ENCODE results near the gene EIF4E1B. TPM values are rescaled to one million over a fixed set of nuclear protein-coding genes. Genes with fewer than 3 reads are reported as not detected.

EIF4E1B gene
- polyA plus RNA-seq, 1 donor from 2014 or later = 0.82 TPM

- H3F3A ChIP-seq (ENCODE audit: insufficient read depth, low read length, poor library complexity, severe bottlenecking) = no peaks in the 10 kb centered on the region
- no peak overlapping the region for H3K9ac ChIP-seq (ENCODE audit: low read length)
- no peaks in the 10 kb centered on the region for H3K9me2 ChIP-seq (ENCODE audit: insufficient read depth, low read length)
- H3K4me3 ChIP-seq (ENCODE audit: low read length) = no peak overlapping the region
- peaks cover 18% of the 10 kb centered on the region for H3K27me3 ChIP-seq (ENCODE audit: insufficient read depth, low read depth, low read length)
- TF ChIP-seq REST (IDR thresholded peaks at IDR 0.05; ENCODE audit: borderline replicate concordance) = peak; percentile 72
- TF ChIP-seq POLR2AphosphoS5 (IDR thresholded peaks at IDR 0.05) = no peak
- no peak for TF ChIP-seq EZH2 (IDR thresholded peaks at IDR 0.05; ENCODE audit: borderline replicate concordance, insufficient read depth, low read length, poor library complexity, severe bottlenecking)
- H3K79me2 ChIP-seq (replicated peaks; ENCODE audit: insufficient read depth, low read length) = peaks cover 25% of the 10 kb centered on the region
- H3K36me3 ChIP-seq (ENCODE audit: insufficient read depth, low read length) = no peaks in the 10 kb centered on the region
- H3K27ac ChIP-seq (ENCODE audit: low read length) = no peak overlapping the region
- H2AFZ ChIP-seq (ENCODE audit: low read depth, low read length) = no peak overlapping the region
- no peak overlapping the region for H3K4me2 ChIP-seq (ENCODE audit: low read length)
- no peaks in the 10 kb centered on the region for H4K20me1 ChIP-seq (ENCODE audit: insufficient read depth)
- no peaks in the 10 kb centered on the region for H3K9me3 ChIP-seq (ENCODE audit: low read length)
Observed at GRCh38 chr5:176611435-176611834, 19.0 kb upstream of the EIF4E1B start.

DNA sequence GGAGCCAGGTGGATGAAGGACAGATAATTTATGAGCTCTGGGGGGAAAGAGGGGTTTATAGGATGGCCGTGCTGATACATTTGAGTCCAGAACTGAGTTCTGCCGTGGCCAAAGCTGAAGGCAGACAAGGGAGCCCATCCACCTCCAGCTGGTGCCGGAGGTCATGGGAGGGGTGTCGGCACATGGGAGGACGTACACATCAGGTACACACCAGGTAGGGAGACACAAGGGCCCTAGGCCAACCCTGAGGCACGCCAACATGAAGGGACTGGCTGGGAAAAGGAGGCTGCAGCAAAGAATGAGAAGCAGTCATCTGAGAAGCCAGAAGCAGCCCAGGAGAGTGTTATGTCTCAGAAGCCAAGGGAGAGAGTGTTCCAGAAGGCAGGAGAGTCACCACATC, 18.5 kb upstream of the EIF4E1B start:
- Histone ChIP-seq H3K9me2 (ENCODE audit: insufficient read depth, low read length) (no peaks in the 10 kb centered on the region), H3K4me3 (ENCODE audit: low read length) (no peak overlapping the region), H3K36me3 (ENCODE audit: insufficient read depth, low read length) (no peaks in the 10 kb centered on the region), H2AFZ (ENCODE audit: low read depth, low read length) (no peak overlapping the region), H3K27ac (ENCODE audit: low read length) (no peak overlapping the region), H3K9me3 (ENCODE audit: low read length) (no peaks in the 10 kb centered on the region), H4K20me1 (ENCODE audit: insufficient read depth) (no peaks in the 10 kb centered on the region), H3K79me2 (replicated peaks; ENCODE audit: insufficient read depth, low read length) (peaks cover 21% of the 10 kb centered on the region), H3K4me2 (ENCODE audit: low read length) (no peak overlapping the region), H3F3A (ENCODE audit: insufficient read depth, low read length, poor library complexity, severe bottlenecking) (no peaks in the 10 kb centered on the region), H3K9ac (ENCODE audit: low read length) (no peak overlapping the region), H3K27me3 (ENCODE audit: insufficient read depth, low read depth, low read length) (peaks cover 18% of the 10 kb centered on the region)
- no peak for TF ChIP-seq POLR2AphosphoS5 (IDR thresholded peaks at IDR 0.05)

GRCh38 chr5:176612855-176613254, 17.6 kb upstream of the EIF4E1B start:
- Histone ChIP-seq H3K4me3 (ENCODE audit: low read length) (no peak overlapping the region), H3K36me3 (ENCODE audit: insufficient read depth, low read length) (no peaks in the 10 kb centered on the region), H2AFZ (ENCODE audit: low read depth, low read length) (no peak overlapping the region), H3F3A (ENCODE audit: insufficient read depth, low read length, poor library complexity, severe bottlenecking) (no peaks in the 10 kb centered on the region), H3K27me3 (ENCODE audit: insufficient read depth, low read depth, low read length) (peaks cover 18% of the 10 kb centered on the region), H3K9me3 (ENCODE audit: low read length) (no peaks in the 10 kb centered on the region), H3K9me2 (ENCODE audit: insufficient read depth, low read length) (no peaks in the 10 kb centered on the region), H4K20me1 (ENCODE audit: insufficient read depth) (no peaks in the 10 kb centered on the region), H3K9ac (ENCODE audit: low read length) (no peak overlapping the region), H3K79me2 (replicated peaks; ENCODE audit: insufficient read depth, low read length) (peaks cover 17% of the 10 kb centered on the region), H3K27ac (ENCODE audit: low read length) (no peak overlapping the region), H3K4me2 (ENCODE audit: low read length) (no peak overlapping the region)
- TF ChIP-seq SMC3 (conservative IDR thresholded peaks at IDR 0.05; ENCODE audit: poor library complexity) (no peak), EZH2 (IDR thresholded peaks at IDR 0.05; ENCODE audit: borderline replicate concordance, insufficient read depth, low read length, poor library complexity, severe bottlenecking) (no peak), RAD21 (conservative IDR thresholded peaks at IDR 0.05) (no peak), REST (IDR thresholded peaks at IDR 0.05; ENCODE audit: borderline replicate concordance) (no peak), EP300 (conservative IDR thresholded peaks at IDR 0.05; ENCODE audit: poor library complexity, severe bottlenecking) (no peak), TAF1 (IDR thresholded peaks at IDR 0.05; ENCODE audit: low read depth) (no peak), MXI1 (conservative IDR thresholded peaks at IDR 0.05; ENCODE audit: poor library complexity, severe bottlenecking) (no peak), POLR2AphosphoS5 (IDR thresholded peaks at IDR 0.05) (no peak)
- TF ChIP-seq, protein P1, sequence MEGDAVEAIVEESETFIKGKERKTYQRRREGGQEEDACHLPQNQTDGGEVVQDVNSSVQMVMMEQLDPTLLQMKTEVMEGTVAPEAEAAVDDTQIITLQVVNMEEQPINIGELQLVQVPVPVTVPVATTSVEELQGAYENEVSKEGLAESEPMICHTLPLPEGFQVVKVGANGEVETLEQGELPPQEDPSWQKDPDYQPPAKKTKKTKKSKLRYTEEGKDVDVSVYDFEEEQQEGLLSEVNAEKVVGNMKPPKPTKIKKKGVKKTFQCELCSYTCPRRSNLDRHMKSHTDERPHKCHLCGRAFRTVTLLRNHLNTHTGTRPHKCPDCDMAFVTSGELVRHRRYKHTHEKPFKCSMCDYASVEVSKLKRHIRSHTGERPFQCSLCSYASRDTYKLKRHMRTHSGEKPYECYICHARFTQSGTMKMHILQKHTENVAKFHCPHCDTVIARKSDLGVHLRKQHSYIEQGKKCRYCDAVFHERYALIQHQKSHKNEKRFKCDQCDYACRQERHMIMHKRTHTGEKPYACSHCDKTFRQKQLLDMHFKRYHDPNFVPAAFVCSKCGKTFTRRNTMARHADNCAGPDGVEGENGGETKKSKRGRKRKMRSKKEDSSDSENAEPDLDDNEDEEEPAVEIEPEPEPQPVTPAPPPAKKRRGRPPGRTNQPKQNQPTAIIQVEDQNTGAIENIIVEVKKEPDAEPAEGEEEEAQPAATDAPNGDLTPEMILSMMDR (IDR thresholded peaks at IDR 0.05; ENCODE audit: poor library complexity, severe bottlenecking) = no peak

All from neural cell (in vitro differentiated cells).